NCI-H1105 treated with DMSO at 0.1 percent for 48 hours (cell line): ENCODE results near the gene SEMA7A.
"Not testable (repeated sequence)": the region's sequence is repeated elsewhere in the genome, so short reads cannot be mapped to it uniquely, and the experiment has no call there.

Experiments used
- DNase-seq: peaks from one replicate; lab custom pipeline; 2025; lab: John Stamatoyannopoulos, UW

The SEMA7A gene

DNA sequence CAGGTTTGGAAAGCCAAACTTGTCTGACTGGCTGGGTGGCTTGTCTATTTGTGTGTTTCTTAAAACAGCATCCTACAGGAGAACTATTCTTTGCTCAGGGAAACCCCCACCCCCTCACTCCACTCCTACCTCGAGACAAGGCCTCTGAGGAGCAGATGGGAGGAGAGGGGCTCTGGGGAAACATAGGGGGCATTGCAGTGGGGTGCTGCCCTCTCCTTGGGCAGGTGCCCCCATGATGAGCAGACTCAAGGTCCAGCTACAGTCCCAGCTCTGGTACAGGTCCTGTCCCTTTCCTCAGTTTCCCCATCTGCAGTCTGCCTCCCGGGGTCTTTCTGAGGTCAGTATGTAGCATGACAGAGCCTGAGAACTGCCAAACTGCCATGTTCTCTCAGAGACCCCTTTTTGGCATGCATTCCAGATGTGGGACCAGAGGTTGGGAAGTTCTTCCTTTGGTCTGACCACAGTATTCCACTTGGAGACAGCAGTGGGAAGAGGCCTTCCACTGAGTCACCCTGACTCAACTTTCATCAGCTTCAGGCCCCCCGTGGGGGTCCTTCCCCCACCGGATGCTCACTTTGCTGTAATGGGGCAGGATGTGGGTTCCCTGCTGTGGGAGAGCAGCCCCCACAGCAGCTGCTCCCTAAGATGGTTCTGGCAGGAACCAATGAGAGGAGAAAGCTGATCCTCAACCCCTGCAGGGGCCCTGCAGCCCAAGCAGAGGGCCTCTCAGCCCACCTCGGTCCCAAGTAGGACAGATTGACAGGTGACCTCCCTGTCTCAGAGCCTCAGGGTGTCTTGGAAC, 34.0 kb downstream of the SEMA7A start:
- DNase-seq = no peak

DNA sequence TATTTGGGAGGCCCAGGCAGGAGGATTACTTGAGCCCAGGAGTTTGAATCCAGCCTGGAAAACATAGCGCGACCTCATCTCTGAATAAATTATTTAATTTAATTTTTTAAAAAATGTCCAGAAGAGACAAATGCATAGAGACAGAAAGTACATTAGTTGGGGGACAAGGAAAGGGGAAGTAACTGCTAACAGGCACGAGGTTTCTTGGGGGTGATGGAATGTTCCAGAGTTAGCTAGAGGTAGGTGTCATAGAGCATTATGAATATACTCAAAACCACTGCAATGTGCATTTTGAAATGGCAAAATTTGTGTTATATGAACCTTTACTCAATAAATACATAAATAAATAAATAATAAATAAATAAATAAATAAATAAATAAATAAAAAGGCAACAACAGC, 34.7 kb downstream of the SEMA7A start:
- no peak for DNase-seq

DNA sequence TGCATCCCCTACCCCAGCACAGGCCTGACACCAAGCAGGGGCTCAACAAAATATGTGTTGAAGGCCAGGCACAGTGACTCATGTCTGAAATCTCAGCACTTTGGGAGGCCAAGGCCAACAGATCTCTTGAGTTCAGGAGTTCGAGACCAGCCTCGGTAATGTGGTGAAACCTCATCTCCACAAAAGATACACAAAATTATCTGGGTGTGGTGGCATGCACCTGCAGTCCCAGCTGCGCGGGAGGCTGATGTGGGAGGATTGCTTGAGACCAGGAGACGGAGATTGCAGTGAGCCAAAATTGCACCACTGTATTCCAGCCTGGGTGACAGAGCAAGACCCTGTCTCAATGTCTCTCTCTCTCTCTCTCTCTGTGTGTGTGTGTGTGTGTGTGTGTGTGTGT, 35.6 kb downstream of the SEMA7A start:
- DNase-seq = no peak

DNA sequence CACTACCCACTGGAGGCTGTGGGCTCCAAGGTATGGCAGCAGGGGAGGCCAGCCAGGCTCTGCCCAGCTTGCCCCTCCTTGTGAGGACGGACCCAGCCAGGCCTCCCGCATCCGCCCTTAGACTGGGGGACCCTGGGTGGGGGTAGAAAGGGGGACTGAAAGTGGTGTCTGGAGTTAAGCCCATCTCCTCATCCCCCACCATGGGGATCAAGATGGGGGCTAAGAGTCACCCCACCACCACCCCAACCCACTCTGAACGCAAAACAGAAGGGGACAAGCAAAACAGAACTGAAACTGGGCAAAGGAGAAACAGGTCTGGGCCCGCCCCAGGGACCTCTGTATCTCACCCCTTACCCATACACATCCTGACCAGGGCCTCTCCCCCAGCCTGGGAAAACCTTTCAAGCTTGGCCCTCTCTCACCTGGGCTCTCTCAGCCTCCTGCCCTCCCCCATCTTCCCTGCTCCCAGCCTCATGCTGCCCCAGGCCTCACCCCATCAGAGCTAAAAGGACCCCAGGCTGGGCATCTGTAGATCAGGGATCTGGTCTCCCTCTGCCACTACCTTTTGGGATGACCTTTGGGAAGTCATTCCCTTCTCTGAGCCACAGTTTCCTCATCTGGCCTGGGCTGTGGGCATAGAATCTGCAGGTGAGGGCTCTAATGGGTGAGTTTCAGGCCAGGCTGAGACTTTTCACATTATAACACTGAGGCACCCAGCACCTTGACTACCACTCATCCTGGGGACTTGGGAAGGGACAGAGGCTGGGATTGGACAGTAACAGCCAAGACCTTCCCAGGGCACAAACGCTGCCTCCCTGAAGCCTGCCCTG, 36.3 kb downstream of the SEMA7A start:
- DNase-seq = no peak

DNA sequence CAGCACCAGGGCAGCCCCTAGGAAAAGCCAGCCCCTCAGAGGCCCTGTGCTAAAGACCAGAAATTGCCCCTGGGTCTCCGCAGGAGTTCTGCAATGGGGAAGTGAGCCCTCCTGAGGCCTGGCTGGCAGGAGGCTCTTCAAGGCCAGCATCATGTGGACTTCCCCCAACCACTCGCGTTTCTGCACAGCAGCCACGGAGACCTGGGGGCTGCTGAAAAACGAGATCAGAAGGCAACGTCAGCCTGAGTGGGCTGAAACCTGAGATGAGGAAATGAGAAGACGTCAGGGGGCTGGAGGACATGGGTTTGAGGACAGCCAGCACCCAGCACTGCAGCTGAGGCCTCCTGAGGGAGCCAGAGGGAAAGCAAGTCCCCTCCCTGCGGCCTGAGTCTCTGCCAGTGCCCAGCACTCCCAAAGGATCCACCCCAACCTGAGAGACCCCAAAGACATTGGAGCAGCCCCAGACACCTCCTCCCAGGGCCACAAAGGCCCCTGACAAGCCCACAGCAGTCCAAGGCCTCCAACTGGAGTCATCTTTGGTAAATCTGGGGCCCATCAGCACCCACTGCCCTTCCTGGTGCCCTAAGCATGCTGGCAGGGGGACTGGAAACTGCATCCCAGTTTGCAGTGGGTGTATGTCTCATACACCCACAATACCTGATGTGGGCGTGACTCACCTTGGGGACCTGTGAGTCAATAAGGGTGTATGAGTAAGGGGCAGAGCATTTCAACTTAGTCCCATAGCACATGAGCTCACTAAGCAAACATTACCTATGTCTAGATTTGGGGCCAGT, 37.1 kb downstream of the SEMA7A start:
- no peak for DNase-seq

DNA sequence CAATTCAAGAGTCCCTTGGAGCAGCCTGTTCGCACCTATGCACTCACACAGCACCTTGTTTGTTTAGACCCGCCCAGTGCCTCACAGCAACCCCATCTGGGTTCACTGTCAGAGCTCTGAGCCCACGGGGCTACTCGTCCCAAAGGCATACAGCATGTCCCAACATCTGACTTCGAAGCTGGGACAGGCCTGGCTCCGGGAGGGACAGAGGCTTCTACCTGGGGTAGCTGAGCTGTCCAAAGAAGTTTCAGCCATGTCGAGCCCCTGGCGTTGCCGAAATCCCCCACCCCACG, 37.7 kb downstream of the SEMA7A start:
- no peak for DNase-seq

DNA sequence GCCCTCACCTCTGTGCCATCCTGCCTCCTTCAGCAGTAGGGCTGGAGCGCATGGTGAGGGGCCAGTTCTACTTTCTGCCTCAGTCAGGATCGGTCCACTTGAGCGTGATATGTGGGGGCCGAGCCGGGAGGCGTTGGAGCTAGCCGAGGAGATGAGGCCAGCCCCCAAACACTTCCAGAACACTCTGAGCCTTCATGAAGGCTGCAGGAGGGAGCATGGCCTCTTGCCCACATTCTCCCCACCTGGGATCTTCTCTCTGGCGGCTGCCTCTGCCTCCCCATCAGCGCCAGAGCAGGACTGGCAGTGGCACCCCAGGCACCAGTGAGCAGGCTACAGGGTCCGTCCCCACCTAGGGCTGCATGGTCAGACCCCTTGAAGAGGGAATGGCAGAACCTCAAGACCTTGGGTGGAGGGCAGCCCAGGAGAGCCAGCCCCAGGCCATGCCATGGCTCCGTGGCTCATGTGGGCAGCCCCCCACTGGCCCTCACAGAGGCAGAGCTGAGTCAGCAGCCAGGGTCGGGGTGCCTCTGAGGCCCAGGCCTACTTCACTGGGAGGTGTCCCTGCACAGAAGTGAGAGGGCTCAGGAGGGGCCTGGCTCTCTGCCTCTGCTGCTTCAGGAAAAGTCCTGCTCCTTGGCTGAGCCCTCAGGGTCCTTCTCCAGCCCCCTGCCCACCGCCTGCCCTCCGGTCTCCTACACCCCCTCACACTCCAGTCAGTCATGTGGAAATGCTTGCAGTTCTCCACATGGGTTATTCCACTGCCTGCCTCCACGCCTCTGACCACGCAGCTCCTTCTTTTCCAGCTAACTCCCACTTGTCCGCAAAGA, 38.2 kb downstream of the SEMA7A start:
- DNase-seq = no peak

DNA sequence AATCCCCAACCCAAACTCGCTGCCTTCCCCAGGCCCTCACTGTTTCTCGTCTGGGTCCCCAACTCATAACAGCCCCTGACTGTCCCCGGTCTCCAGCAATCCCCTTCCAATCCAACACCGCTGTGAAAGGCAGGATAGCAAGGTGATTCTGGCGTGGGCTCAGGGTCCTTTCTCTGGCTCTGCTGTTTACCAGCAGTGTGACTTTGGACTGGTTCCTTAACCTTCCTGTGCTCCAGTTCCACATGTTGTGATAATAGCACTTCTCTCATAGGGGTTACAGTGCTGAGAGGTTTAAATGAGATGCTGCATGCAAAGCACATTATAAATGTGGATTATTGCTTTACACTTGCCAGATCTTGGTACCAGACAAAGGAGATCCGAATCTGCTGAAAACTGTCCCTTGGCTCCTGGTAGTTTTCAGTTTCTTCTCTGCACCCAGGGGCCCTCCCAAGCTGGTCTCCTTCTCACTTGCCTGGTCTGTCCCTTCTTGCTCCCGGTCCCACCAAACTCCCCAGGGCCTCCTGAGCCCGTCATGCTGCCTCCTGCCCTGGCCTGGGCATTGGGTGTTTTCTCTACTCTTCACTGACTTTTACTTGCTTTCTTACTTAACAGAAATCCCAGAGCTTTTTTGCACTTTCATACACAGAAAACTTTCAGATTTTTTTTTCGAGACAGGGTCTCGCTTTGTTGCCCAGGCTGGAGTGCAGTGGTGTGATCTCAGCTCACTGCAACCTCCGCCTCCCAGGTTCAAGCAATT, 39.5 kb downstream of the SEMA7A start:
- DNase-seq = no peak

DNA sequence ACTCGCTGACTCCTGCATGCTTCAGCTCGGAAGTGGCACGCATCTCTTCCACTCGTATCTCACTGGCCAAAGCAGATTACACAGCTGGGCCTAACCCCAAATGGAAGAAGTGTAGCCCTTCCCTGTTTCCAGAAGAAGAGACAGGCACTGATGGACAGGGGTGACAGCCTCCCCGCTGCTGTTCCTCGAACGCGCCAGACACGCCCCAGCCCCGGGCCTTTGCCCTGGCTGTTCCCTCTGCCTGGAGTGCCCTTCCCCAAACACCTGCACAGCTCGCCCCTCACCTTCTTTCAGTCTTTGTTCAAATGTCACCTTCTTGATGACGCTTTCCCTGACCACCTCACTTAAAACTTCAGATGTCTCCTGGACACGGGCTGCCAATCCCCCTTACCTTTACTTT, 40.3 kb downstream of the SEMA7A start:
- DNase-seq = no peak

DNA sequence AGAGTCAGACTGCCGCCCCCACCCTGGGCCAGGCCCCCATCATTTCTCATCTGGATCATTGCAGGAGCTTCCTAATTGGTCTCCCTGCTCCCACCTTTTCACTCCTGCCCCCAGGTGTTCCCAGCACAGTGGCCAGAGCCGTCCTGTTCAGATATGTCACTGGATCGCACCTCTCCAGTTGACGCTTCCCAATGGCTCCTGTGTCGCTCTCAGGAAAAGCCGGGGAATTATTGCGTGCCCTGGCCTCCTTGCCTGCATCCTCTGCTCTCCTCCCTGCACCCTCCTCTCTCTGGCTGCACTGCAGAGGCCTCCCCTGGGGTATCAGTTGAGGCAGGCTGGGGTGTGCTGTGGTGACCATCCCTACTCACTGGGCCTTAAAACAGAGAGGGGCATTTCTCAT, 40.9 kb downstream of the SEMA7A start:
- no peak for DNase-seq

DNA sequence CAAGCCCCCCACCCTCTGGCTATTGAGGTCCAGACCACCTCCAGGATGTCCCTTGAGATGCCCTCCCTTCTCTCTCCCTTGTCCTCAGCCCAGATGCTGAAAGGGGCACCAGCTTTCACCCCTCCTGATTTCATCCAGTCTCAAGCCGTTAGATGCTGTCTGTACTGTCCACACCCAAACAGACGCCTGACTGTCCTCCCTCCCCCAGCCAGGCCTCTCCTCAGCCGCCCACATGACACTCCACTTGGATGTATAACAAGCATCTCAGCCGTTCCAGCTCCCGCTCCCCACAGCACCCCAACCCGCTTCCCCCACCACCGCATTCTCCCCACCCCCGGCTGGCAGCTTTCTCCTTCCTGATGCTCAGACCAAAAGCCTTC, 41.3 kb downstream of the SEMA7A start:
- DNase-seq = no peak

DNA sequence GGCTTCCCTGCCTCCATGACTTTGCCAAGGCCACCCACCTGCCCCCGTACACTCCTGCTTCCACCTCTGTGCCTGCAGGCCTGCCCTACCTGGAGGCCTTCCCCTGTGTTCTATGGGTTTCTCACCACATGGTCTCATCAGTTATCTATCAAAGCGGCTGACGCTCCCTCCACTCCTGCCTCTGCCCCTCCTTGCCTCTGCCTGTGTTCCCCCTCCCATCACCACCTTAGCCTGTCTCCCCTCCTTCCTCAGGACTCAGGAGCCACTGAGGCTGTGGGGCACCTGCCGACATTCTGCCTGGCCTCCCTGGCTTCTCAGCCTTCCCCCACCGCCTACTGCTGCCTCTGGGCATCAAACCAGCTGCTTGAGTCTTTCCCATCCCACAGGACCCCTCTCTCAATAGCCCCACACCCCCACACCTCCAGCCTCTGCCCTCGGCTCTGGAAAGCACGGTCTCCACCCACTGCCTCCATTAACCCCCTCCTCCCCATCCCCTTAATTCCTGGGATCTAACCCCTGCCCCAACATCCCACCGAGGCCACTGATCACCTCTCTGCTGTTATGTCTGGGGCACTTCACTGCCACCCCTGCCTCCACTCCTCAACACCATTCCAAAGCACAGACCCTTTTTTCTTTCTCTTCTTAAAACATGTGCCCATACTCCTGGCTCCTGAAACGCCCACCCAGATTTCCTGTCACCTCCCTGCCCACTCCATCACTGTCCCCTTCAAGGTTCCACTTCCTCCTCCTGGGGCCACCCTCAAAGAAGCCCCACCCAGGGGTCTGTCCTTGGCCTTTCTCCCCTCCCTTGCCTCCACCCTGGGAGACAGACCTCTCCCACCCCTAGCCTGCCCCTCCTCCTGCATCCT, 41.9 kb downstream of the SEMA7A start:
- no peak for DNase-seq

DNA sequence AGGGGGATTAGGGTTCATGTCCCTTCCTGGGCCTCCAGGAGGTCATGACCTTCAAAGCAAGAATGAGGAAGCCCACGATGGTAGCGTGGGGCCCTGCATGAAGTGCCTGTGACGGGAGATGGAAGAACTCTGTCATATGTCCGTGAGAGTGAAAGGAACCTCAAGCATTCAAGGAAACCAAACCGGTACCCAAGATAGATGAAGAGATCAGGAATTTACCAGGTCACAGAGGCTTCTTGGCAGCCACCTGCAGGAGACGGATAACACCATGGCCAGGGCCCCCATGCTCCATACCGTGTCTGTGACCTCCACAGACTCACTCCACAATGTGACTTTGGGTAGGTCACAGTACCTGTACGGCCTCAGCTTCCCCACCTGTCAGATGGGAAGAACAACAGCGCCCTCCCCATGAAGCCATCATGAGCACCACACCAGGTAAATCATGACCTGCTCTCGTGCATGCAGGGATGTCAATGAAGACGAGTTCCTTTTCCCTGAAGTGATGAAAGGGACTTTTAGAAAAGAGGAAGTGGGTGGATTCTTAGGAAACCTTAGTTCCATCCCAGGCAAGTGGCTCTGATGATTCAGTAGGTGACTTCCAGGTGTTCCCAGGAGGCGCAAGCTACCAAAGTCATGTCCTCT, 43.0 kb downstream of the SEMA7A start:
- no peak for DNase-seq

DNA sequence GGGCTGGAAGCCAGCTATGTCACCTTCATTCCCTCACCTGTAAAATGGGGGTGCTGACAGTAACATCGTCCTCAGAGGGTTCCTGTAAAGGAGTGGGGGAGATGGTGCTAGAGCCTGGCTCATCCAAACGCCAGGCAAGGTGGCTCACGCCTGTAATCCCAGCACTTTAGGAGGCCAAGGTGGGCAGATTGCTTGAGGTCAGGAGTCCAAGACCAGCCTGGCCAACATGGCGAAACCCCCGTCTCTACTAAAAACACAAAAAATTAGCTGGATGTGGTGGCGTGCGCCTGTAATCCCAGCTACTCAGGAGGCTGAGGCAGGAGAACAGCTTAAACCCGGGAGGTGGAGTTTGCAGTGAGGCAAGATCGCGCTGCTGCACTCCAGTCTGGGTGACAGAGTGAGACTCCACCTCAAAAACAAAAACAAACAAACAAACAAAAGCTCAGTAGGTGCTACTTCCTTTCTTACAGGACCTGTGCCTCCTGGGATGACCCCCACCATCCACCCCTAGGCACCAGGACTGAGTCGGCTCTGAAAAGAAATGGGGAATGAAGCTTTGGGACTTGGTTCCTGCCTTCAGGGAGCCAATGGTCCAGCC, 43.6 kb downstream of the SEMA7A start:
- not testable (repeated sequence) for DNase-seq

DNA sequence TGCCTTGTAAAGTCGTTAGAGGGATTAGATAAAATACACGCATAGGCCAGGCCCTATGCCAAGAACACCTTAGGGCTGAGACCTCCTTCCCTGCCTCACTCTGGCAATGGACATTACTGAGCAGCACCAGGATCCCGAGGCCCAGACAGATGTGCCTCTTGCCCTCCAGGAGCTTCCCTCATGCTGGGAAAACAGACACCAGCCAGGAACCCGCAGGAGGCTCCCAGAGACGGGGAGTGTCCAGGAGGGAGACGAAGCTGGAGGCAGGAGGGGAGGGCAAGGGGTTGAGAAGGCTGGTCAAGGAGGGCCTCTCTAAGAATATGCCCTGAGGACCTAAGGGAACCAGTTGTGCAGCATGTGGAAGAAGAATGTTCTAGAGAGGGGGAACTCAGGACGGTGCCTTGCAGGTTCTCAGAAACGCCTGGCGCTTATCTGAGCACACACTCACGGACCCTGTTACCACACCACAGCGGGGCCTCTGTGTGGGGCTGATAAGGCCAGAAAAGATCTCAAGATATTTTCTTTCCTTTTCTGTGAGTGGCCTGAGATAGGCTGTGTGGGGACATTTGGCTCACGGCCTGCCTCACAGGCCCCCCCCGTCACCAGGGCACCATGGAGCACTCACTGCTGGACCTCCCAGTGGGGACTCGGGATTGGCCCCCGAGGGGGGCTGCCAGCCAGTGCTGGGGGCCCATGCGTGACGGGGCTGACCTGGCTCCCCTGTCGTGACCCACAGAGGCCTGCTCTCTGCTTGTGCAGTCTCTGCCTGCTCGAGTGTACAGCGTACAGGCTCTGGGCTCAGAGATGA, 44.3 kb downstream of the SEMA7A start:
- DNase-seq = no peak

DNA sequence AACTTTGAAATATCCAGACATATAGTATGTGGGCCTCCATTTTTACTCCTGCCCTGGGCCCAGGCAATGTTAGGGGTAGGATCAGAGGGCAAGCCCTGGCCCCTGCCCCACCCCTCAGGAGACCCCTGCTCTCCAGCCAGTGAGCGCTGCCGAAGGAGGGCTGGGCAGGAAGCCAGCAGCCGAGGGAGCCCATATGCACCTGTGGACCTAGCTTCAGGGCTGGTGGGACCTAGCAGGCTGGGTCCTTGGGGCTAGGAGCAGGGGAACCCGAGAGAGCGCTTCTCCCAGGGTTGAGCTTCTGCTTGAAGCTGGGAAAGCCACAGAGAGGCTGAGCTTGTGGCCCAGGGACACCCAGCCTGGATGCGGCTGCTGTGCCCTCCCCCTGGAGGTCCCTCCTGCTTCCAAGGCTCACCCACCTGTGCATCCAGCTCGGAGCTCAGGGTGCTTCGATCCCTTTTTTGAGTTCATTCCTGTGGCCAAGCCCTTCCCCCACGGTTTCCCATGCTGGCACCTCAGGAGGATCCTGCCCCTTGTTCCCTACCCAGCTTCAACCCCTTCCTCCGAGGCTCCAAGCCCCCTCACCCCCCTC, 45.3 kb downstream of the SEMA7A start:
- no peak for DNase-seq

DNA sequence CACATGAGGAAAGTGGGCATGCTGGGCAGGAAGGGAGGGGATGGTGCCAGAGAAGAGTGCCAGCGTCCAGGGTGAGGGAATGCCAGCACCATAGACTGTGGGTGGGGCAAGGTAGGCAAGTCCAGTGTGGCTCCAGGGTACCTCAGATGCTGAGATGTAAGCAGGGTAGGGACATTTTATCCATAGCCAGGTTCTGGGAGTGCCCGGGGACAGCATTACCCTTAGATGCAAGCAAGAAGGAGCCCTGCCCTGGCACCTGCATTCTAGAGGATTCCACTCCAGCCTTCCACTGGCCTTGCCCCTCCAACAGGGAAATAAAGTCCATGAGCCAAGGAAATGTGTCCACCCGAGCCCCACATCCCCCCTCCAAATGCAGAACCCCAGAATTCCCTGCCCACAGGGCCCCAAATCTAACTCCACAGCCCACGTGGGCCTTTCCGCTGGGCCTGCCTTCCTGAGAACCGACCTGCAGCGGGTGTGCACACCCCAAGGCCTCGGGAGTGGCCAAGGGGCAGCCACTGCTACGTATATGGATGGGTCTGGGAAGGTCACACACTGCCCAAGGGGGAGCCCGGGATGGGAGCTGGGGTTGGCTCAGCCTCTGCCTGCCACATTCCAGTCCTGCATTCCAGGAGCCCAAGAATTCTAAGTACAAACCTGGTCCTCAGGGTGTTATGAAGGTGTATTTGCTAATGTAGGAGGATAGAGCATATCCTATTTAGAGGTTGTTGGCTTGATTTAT, 46.0 kb downstream of the SEMA7A start:
- DNase-seq = no peak
